ENCODE data around the gene SERINC5.
A peak's percentile ranks its signal among the peaks of the same experiment; 100 is the strongest.
"Not testable (repeated sequence)": the region's sequence is repeated elsewhere in the genome, so short reads cannot be mapped to it uniquely, and the experiment has no call there.

Gene SERINC5

GRCh38 chr5:80161165-80161564 is 94.7 kb downstream of the SERINC5 start:
- DNase-seq: no peak

- no peak for DNase-seq
Measured at GRCh38 chr5:80160242-80160641, 95.6 kb downstream of the SERINC5 start.

- DNase-seq: no peak
Measured at GRCh38 chr5:80159133-80159815, 96.6 kb downstream of the SERINC5 start.

GRCh38 chr5:80156156-80156555 is 99.7 kb downstream of the SERINC5 start:
- no peak for DNase-seq

- DNase-seq: no peak
Measured at GRCh38 chr5:80154749-80155148, 101.1 kb downstream of the SERINC5 start.

- not testable (repeated sequence) for DNase-seq
Measured at GRCh38 chr5:80154289-80154688, 101.6 kb downstream of the SERINC5 start.

GRCh38 chr5:80153586-80154126 is 102.2 kb downstream of the SERINC5 start:
- no peak for DNase-seq

GRCh38 chr5:80152778-80153177 is 103.1 kb downstream of the SERINC5 start:
- DNase-seq: no peak

GRCh38 chr5:80151890-80152289 is 104.0 kb downstream of the SERINC5 start:
- no peak for DNase-seq

- DNase-seq: no peak
Measured at GRCh38 chr5:80150731-80151130, 105.1 kb downstream of the SERINC5 start.

GRCh38 chr5:80149161-80149609 is 106.7 kb downstream of the SERINC5 start:
- DNase-seq: no peak

GRCh38 chr5:80147119-80147815 is 108.6 kb downstream of the SERINC5 start:
- no peak for DNase-seq

- DNase-seq: no peak
Measured at GRCh38 chr5:80146046-80146445, 109.8 kb downstream of the SERINC5 start.

- no peak for DNase-seq
Measured at GRCh38 chr5:80143491-80143890, 112.4 kb downstream of the SERINC5 start.

GRCh38 chr5:80142996-80143395 is 112.9 kb downstream of the SERINC5 start:
- no peak for DNase-seq

GRCh38 chr5:80141681-80142080 is 114.2 kb downstream of the SERINC5 start:
- no peak for DNase-seq

- DNase-seq: no peak
Measured at GRCh38 chr5:80141147-80141671, 114.6 kb downstream of the SERINC5 start.

- peak; percentile 69 to 75 for DNase-seq
Measured at GRCh38 chr5:80140496-80140895, 115.4 kb downstream of the SERINC5 start.

- no peak for DNase-seq
Measured at GRCh38 chr5:80139466-80139972, 116.3 kb downstream of the SERINC5 start.

GRCh38 chr5:80138486-80138885 is 117.4 kb downstream of the SERINC5 start:
- no peak for DNase-seq

- DNase-seq: not testable (repeated sequence)
Measured at GRCh38 chr5:80136798-80137197, 119.0 kb downstream of the SERINC5 start.

- no peak for DNase-seq
Measured at GRCh38 chr5:80134876-80135275, 121.0 kb downstream of the SERINC5 start.

GRCh38 chr5:80129146-80129545 is 126.7 kb downstream of the SERINC5 start:
- DNase-seq: no peak

- no peak for DNase-seq
Measured at GRCh38 chr5:80128141-80128540, 127.7 kb downstream of the SERINC5 start.
